ENCODE measurements around the gene RCAN1.
"Not testable (repeated sequence)": the region's sequence is repeated elsewhere in the genome, so short reads cannot be mapped to it uniquely, and the experiment has no call there.

RCAN1 gene

GRCh38 chr21:34621434-34622350, 6.8 kb upstream of the RCAN1 start:
- no peak for DNase-seq (ENCODE audit: low spot score)

- DNase-seq (ENCODE audit: low spot score): no peak
These were observed 5.1 kb upstream of the RCAN1 start for GRCh38 chr21:34619841-34620665.

GRCh38 chr21:34618941-34619340, 4.0 kb upstream of the RCAN1 start:
- DNase-seq (ENCODE audit: low spot score): no peak

DNA sequence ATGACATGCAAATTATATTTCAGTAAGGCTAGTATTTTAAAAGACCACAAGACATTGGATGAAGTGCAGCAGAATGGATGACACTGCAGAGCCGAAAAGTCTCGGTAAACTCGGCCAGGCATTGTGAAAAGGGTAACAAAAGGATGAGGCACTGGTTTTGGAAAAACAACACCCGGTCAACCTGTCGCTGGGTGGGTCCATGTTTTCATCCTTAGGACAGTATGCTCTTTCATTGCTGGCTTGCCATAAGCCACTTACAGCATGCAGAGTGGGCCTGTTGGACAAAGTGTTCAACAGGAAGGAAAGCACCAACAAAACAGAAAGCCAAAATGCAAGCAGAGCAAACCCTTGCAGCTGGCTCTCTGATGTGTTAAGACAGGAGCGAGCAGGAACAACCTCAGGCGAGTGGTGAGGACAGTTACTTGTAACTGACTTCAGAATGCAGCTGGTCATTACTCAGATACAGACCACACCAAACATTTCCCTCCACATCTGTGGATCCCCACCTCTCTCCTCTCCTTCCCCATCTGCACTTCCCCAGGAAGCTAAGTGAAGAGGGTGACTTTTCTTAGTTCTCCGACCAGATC, 2.9 kb upstream of the RCAN1 start:
- DNase-seq (ENCODE audit: low spot score): no peak

- DNase-seq (ENCODE audit: low spot score): no peak
These were observed 538 bp upstream of the RCAN1 start for GRCh38 chr21:34615487-34615814.

GRCh38 chr21:34613679-34614627, 960 bp downstream of the RCAN1 start:
- peak; percentile 49 for DNase-seq (ENCODE audit: low spot score)

DNA sequence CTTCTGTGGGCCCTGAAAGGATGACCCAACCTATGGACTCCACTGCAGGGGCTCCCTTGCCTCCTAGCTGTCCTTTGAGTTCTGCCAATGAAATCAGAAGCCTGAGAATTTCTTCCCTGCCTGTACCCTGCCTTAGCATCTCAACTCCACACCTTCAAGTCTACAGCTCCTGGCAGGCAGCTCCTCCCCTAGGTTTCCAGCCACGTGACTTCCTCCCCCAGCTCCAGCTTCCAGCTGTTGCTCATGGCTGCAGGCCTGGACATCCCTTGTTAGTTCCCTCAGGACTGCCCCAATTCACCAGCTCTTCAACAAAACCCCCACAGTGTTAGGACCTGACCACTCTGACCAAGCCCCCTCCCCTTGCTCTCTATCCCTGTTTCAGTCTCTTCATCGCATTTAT, 2.4 kb downstream of the RCAN1 start:
- DNase-seq (ENCODE audit: low spot score): no peak

DNA sequence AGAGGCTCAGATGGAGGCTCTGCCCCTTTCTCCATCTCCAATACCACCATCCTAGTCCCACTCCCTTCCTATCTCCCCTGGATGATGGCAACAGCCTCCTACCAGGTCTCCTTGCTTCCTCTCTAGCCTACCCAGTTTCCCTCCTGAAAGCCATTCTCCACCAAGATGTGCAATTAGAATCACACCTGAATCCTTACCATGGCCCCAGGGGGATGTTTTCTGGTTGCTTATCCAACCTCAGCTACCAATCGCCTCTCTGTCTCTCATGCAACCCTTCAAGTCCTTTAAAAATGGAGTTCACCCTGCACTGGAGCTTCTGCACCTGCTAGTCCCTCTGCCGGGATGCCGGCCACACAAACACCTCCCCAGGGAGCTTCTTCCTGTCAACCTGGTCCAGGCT, 2.9 kb downstream of the RCAN1 start:
- DNase-seq (ENCODE audit: low spot score): no peak

DNA sequence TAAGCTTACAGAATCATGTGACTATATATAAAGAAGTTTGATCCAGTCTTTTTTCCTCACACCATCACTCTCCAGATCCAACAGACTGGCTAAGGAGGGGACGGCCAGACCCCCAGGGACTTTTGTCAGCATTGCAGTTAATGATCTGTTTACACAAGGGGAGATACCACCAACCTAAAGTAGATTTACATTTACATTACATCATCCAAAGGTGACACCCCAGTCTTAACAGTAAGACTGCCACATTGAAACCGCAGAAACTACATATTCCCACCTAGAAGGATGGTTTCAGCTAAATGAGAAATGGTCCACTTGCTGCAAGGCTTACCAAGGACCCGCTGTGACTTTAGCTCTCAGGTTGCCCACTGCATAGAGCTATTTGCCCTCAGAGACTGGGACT, 3.4 kb downstream of the RCAN1 start:
- no peak for DNase-seq (ENCODE audit: low spot score)

DNA sequence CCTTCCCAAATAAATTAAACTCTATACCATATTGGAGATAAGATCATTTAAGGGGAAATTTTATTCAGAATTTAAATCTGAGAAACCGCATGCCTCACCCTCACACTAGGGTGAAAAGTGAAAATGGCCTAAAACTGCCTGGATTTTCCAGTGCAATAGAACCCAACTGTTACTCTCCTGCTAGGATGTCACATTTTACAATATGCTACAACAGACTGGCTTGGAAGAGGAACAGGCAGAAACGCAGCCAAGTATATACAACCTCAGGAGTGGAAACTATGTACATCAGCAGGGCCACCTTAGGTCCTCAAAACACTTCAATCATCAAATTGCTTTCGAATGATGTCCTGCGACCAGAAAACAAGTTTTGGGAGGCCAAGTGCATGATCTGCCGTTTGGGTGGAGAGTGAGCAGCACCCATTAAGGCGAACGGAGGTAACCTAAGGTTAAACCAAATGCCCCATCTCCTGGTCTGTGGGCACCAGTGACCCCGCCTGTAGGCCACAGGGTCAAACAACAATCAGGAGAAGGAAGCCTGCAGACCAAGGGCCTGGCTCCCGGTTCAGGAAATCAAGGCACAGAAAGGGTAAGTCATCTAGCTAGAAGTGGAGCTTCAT, 4.9 kb downstream of the RCAN1 start:
- no peak for DNase-seq (ENCODE audit: low spot score)

GRCh38 chr21:34609244-34609932, 5.5 kb downstream of the RCAN1 start:
- no peak for DNase-seq (ENCODE audit: low spot score)

DNA sequence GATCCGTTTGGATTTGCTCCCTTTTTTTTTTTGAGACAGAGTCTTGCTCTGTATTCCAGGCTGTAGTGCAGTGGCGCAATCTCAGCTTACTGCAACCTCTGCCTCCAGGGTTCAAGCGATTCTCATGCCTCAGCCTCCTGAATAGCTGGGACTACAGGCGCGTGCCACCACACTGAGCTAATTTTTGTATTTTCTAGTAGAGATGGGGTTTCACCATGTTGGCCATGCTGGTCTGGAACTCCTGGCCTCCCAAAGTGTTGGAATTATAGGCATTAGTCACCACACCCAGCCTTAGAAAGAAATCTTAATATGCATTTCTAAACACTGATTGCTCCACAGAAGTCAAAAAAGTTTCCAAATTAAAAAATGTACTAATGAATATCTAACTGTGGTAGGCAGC, 7.5 kb downstream of the RCAN1 start:
- not testable (repeated sequence) for DNase-seq (ENCODE audit: low spot score)

DNA sequence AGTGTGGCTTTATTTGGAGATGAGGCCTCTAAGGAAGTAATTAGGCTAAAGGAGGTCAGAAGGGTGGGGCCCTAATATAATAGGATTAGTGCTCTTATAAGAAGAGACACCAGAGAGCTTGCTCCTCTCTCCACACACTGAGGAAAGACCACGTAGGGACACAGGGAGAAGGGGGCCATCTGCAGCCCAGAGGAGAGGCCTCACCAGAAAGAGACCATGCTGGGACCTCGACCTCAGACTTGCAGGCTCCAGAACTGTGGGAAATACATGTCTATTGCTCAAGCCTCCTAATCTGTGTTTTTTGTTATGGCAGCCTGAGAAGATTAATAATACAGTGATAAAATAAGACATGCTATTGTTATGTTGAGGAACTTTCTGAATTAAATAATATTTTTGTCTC, 8.3 kb downstream of the RCAN1 start:
- no peak for DNase-seq (ENCODE audit: low spot score)

DNA sequence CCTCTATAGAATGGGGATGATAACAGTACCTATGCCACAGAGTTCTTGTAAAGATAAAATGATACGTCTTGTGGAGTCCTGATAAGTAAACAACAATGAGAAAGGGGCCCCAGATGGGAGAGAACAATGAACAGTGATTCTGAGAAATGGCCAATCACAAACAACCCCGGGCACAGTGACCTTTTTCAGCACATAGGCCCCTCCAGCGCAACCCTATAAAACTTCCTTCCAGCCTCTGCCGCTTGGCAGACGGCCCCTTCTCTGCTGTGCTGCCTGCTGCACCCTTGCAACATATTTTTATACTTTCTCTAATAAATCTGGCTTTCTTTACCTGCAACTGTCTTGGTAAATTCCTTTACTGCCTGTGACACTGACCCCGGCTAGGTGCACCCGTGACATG, 8.9 kb downstream of the RCAN1 start:
- DNase-seq (ENCODE audit: low spot score): no peak

GRCh38 chr21:34604956-34605355, 10.0 kb downstream of the RCAN1 start:
- DNase-seq (ENCODE audit: low spot score): not testable (repeated sequence)

DNA sequence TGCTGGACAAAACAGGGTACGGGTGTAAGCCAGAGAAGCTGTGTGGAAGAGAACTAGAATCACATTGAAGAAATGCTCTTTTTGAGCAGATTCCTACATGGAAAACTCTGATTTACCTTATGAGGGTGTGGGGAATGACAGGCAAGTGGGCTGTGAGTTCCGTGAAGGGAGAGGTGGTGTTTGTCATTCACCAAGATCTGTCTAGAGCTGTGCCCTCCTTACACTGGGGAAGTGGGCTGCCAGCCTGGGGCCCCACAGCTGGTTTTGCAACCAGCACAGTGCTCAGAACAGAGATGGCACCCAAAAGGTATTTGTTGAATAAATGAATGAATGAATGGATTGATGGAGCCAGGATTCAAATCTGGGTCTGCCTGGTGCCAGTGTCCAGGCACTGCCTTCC, 10.4 kb downstream of the RCAN1 start:
- no peak for DNase-seq (ENCODE audit: low spot score)

- no peak for DNase-seq (ENCODE audit: low spot score)
These were observed 11.2 kb downstream of the RCAN1 start for GRCh38 chr21:34603710-34604057.

- peak; percentile 88 for DNase-seq (ENCODE audit: low spot score)
These were observed 11.8 kb downstream of the RCAN1 start for GRCh38 chr21:34603002-34603709.

GRCh38 chr21:34602061-34602460, 12.9 kb downstream of the RCAN1 start:
- no peak for DNase-seq (ENCODE audit: low spot score)

- DNase-seq (ENCODE audit: low spot score): no peak
These were observed 15.3 kb downstream of the RCAN1 start for GRCh38 chr21:34599534-34600101.

Measured in GM03348 (cell line).